GM12801 (cell line): ENCODE data around the gene DLX4.

Experiments
- CTCF ChIP-seq: IDR thresholded peaks from one replicate; pipeline ENCODE4 v1.5.1; 2011; ENCODE audit warnings: control low read depth; ENCODE audit not compliant: insufficient read length; ENCODE audit errors: extremely low read depth

DLX4 gene

GRCh38 chr17:49992191-49992932, 23.4 kb downstream of the DLX4 start:
- TF ChIP-seq CTCF, result no peak

- no peak for TF ChIP-seq CTCF
Measured at GRCh38 chr17:49992933-49993422, 24.0 kb downstream of the DLX4 start.

GRCh38 chr17:49993423-49994060, 24.6 kb downstream of the DLX4 start:
- TF ChIP-seq CTCF, result no peak

- no peak for TF ChIP-seq CTCF
Measured at GRCh38 chr17:49994085-49995054, 25.4 kb downstream of the DLX4 start.

- no peak for TF ChIP-seq CTCF
Measured at GRCh38 chr17:49995055-49995738, 26.2 kb downstream of the DLX4 start, which contains the start of gene DLX3. DLX3 (minus strand) TSS chr17:49995224; CDS start chr17:49994998, 226 bp downstream.

- TF ChIP-seq CTCF, result no peak
Measured at GRCh38 chr17:49996121-49996494, 27.1 kb downstream of the DLX4 start.
